Ishikawa (cell line): ENCODE measurements around the gene ATRNL1.

Source experiments
- CREB1 ChIP-seq: IDR thresholded peaks from 2 replicates; pipeline ENCODE4 v1.6.1; 2012; ENCODE audit warnings: low read depth
- USF1 ChIP-seq: IDR thresholded peaks from 2 replicates; pipeline ENCODE4 v1.6.1; 2012
- YY1 ChIP-seq: IDR thresholded peaks from 2 replicates; pipeline ENCODE4 v1.6.1; 2012; ENCODE audit warnings: low read depth

GRCh38 chr10:115209133-115209532 is 116.0 kb downstream of the ATRNL1 start:
- TF ChIP-seq CREB1 (no peak), YY1 (no peak), USF1 (no peak)
